Liver (tissue), 9 donors: ENCODE data around the gene RCE1. TPM values are rescaled to one million over a fixed set of nuclear protein-coding genes. Genes with fewer than 3 reads are reported as not detected.

ENCODE experiments used
- DNase-seq: peaks from one replicate; pipeline ENCODE4 v3.0.0-alpha.2; 2017; ENCODE audit warnings: low spot score
- H3K27ac ChIP-seq, 2 donors: one replicate each; pipeline ENCODE4 v1.7.0; 2013; ENCODE audit warnings: inconsistent platforms in 2 of 2, low read length in 2 of 2, control low read depth in 1 of 2, low read depth in 1 of 2, mild to moderate bottlenecking in 1 of 2
- H3K27me3 ChIP-seq, 4 donors: one replicate each; pipeline versions ENCODE4 v1.6.1 to v1.7.0; 2013; ENCODE audit warnings: low read length in 3 of 4, inconsistent platforms in 1 of 4, mild to moderate bottlenecking in 1 of 4, moderate library complexity in 1 of 4; ENCODE audit not compliant: control insufficient read depth in 4 of 4, insufficient read depth in 4 of 4
- H3K36me3 ChIP-seq, 4 donors: one replicate each; pipeline versions ENCODE4 v1.6.1 to v1.7.0; 2013; ENCODE audit warnings: low read length in 3 of 4, mild to moderate bottlenecking in 3 of 4, low read depth in 1 of 4, moderate library complexity in 1 of 4; ENCODE audit not compliant: control insufficient read depth in 4 of 4, insufficient read depth in 3 of 4
- H3K4me1 ChIP-seq, 4 donors: one replicate each; pipeline versions ENCODE4 v1.6.1 to v1.7.0; 2013; ENCODE audit warnings: low read length in 3 of 4, mild to moderate bottlenecking in 3 of 4, moderate library complexity in 1 of 4; ENCODE audit not compliant: control insufficient read depth in 4 of 4, insufficient read depth in 4 of 4
- H3K4me3 ChIP-seq, 3 donors: one replicate each; pipeline versions ENCODE4 v1.6.1 to v1.7.0; 2013; ENCODE audit warnings: low read length in 3 of 3, control low read depth in 1 of 3, low read depth in 1 of 3, mild to moderate bottlenecking in 1 of 3
- H3K9ac ChIP-seq, 2 donors: one replicate each; pipeline ENCODE4 v1.7.0; 2013; ENCODE audit warnings: low read length in 2 of 2, mild to moderate bottlenecking in 2 of 2, moderate library complexity in 2 of 2, control low read depth in 1 of 2, low read depth in 1 of 2
- H3K9me3 ChIP-seq, 4 donors: one replicate each; pipeline versions ENCODE4 v1.6.1 to v1.7.0; 2013; ENCODE audit warnings: low read length in 3 of 4; ENCODE audit not compliant: control insufficient read depth in 4 of 4
- EGR1 ChIP-seq, 2 donors: IDR thresholded peaks; 2 replicates each; pipeline ENCODE4 v1.6.1; 2016 to 2018; ENCODE audit warnings: antibody characterized with exemption in 2 of 2, low read depth in 2 of 2
- FOXA1 ChIP-seq: IDR thresholded peaks from 2 replicates; pipeline ENCODE4 v1.6.1; 2016; ENCODE audit warnings: antibody characterized with exemption
- FOXA2 ChIP-seq: IDR thresholded peaks from 2 replicates; pipeline ENCODE4 v1.6.1; 2016; ENCODE audit warnings: antibody characterized with exemption
- HNF4G ChIP-seq: IDR thresholded peaks from 2 replicates; pipeline ENCODE4 v1.6.1; 2016; ENCODE audit warnings: antibody characterized with exemption
- JUND ChIP-seq, 2 donors: IDR thresholded peaks; 2 replicates each; pipeline ENCODE4 v1.6.1; 2016; ENCODE audit warnings: antibody characterized with exemption in 2 of 2
- NR2F2 ChIP-seq: IDR thresholded peaks from 2 replicates; pipeline ENCODE4 v1.6.1; 2016; ENCODE audit warnings: antibody characterized with exemption
- SP1 ChIP-seq: IDR thresholded peaks from 2 replicates; pipeline ENCODE4 v1.6.1; 2018; ENCODE audit warnings: antibody characterized with exemption, mild to moderate bottlenecking
- TAF1 ChIP-seq: conservative IDR thresholded peaks from 2 replicates; pipeline ENCODE4 v1.6.1; 2016; ENCODE audit warnings: antibody characterized with exemption, mild to moderate bottlenecking
- WGBS: extraction: QIAGEN DNeasy Blood & Tissue Kit; methylation state at CpG from one replicate; pipeline ENCODE4 v1.1.7; 2013; 5-methylcytosine and 5-hydroxymethylcytosine counted together
- polyA plus RNA-seq, 2 donors: library from polyadenylated mRNA; stranded (reverse) in 1 of 2; unstranded in 1 of 2; fragments of 200-250 nt in 1 of 2; fragments of >200 nt in 1 of 2; fragmentation: Nextera tagmentation in 1 of 2; extraction: Ambion mirVana in 1 of 2; gene quantifications; one replicate each; pipeline versions ENCODE4 v1.2.1 to v1.2.3, GENCODE V29; 2013 to 2015
- total RNA-seq, 2 donors: library from RNA; depleted of rRNA; stranded (reverse); fragments of >200 nt; gene quantifications; one replicate each; pipeline ENCODE4 v1.2.3, GENCODE V29; 2014
- TF ChIP-seq, protein P1 (sequence below): IDR thresholded peaks from 2 replicates; pipeline ENCODE4 v1.6.1; 2016; ENCODE audit warnings: antibody characterized with exemption
- TF ChIP-seq, protein P2 (sequence below): fragments of 150-350 bp; IDR thresholded peaks from 2 replicates; pipeline ENCODE4 v1.5.1; 2017; ENCODE audit warnings: improper control_type of control experiment, low read depth, low read length; ENCODE audit not compliant: missing input control
- TF ChIP-seq, protein P3 (sequence below): IDR thresholded peaks from 2 replicates; pipeline ENCODE4 v1.6.1; 2016; ENCODE audit warnings: antibody characterized with exemption, mild to moderate bottlenecking
- donor health status: healthy.
- donor health status: healthy.
- donor health status: healthy.
- donor health status: healthy.
- donor health status: healthy.

RCE1 gene
- total and polyA plus RNA-seq, 4 donors: 2.9 to 7.7 (median 3.2) TPM

DNA sequence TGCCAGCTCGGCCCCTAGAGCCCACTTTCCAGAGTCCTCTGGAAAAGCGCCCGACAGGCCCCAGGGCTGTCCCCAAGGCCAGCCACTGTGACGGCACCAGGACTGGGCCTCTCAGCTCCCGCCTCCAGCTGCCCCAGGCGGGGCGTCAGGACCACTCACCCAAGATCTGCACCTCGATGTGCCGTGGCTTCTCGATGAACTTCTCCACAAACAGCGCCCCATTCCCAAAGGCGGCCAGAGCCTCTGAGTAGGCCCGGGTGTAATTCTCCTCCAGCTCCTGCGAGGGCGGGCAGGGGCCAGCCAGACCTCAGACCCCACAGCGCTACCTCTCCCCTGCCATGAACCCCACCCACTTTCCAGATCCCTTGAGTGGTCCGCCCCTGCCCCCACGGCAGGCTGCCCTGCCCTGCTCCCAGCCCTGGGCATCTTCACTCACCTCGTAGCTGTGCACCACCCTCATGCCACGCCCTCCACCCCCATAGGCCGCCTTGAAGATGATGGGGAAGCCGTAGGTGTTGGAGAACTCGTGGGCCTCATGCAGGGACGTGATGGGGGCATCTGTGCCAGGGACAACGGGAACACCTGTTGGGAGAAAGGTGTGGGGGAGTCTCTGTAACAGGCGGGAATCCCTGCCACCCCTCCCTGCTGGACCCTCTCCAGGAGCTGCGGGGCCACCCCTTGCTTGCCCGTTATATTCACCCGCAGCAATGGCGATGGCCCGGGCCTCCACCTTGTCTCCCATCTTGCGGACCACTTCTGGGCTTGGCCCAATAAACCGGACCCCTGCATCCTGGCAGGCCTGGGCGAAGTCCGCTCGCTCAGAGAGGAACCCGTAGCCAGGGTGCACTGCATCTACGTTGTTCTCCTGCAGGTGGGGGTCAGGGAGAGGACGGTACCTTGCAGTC is 27.6 kb downstream of the RCE1 start:
- 95% methylated on average over 39 of the region's 39 CpGs for WGBS
- TF ChIP-seq EGR1 (IDR thresholded peaks at IDR 0.05; ENCODE audit: low read depth in 2 of 2) (no peak), FOXA1 (no peak), HNF4G (no peak), JUND (IDR thresholded peaks at IDR 0.05) (no peak), NR2F2 (no peak), FOXA2 (no peak), TAF1 (no peak)
- TF ChIP-seq, protein P1, sequence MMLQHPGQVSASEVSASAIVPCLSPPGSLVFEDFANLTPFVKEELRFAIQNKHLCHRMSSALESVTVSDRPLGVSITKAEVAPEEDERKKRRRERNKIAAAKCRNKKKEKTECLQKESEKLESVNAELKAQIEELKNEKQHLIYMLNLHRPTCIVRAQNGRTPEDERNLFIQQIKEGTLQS: no peak
- TF ChIP-seq, protein P2, sequence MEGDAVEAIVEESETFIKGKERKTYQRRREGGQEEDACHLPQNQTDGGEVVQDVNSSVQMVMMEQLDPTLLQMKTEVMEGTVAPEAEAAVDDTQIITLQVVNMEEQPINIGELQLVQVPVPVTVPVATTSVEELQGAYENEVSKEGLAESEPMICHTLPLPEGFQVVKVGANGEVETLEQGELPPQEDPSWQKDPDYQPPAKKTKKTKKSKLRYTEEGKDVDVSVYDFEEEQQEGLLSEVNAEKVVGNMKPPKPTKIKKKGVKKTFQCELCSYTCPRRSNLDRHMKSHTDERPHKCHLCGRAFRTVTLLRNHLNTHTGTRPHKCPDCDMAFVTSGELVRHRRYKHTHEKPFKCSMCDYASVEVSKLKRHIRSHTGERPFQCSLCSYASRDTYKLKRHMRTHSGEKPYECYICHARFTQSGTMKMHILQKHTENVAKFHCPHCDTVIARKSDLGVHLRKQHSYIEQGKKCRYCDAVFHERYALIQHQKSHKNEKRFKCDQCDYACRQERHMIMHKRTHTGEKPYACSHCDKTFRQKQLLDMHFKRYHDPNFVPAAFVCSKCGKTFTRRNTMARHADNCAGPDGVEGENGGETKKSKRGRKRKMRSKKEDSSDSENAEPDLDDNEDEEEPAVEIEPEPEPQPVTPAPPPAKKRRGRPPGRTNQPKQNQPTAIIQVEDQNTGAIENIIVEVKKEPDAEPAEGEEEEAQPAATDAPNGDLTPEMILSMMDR: no peak
- TF ChIP-seq, protein P3, sequence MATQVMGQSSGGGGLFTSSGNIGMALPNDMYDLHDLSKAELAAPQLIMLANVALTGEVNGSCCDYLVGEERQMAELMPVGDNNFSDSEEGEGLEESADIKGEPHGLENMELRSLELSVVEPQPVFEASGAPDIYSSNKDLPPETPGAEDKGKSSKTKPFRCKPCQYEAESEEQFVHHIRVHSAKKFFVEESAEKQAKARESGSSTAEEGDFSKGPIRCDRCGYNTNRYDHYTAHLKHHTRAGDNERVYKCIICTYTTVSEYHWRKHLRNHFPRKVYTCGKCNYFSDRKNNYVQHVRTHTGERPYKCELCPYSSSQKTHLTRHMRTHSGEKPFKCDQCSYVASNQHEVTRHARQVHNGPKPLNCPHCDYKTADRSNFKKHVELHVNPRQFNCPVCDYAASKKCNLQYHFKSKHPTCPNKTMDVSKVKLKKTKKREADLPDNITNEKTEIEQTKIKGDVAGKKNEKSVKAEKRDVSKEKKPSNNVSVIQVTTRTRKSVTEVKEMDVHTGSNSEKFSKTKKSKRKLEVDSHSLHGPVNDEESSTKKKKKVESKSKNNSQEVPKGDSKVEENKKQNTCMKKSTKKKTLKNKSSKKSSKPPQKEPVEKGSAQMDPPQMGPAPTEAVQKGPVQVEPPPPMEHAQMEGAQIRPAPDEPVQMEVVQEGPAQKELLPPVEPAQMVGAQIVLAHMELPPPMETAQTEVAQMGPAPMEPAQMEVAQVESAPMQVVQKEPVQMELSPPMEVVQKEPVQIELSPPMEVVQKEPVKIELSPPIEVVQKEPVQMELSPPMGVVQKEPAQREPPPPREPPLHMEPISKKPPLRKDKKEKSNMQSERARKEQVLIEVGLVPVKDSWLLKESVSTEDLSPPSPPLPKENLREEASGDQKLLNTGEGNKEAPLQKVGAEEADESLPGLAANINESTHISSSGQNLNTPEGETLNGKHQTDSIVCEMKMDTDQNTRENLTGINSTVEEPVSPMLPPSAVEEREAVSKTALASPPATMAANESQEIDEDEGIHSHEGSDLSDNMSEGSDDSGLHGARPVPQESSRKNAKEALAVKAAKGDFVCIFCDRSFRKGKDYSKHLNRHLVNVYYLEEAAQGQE: no peak
- Histone ChIP-seq H3K27me3 (no peaks in the 10 kb centered on the region), H3K9me3 (no peaks in the 10 kb centered on the region), H3K36me3 (peaks cover 12 to 36% (median 28%) of the 10 kb centered on the region in 4 donors), H3K9ac (no peak overlapping the region), H3K4me3 (no peak overlapping the region), H3K4me1 (peaks cover 0 to 10% (median 3%) of the 10 kb centered on the region in 4 donors), H3K27ac (no peak overlapping the region)
- no peak for DNase-seq

DNA sequence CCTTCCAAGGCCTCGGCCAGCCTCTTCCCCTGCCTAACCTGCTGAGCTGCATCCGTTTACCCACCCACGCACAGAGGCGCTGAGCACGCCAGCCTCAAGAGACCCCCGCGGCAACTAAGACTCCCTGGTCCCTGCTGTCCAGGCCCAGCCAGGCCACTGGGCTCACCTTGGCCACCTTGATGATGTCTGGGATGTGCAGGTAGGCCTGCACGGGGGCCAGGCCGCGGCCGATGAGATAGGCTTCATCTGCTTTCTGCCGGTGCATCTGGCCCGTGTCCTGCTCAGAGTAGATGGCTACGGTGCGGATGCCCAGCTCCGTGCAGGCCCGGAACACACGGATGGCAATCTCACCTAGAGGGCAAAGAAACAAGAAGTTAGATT is 28.3 kb downstream of the RCE1 start:
- 96% methylated on average over 18 of the region's 18 CpGs for WGBS
- Histone ChIP-seq H3K27me3 (no peaks in the 10 kb centered on the region), H3K4me1 (peaks cover 2 to 16% (median 8%) of the 10 kb centered on the region in 4 donors), H3K9me3 (no peaks in the 10 kb centered on the region), H3K36me3 (peaks cover 12 to 31% (median 27%) of the 10 kb centered on the region in 4 donors), H3K9ac (no peak overlapping the region), H3K4me3 (no peak overlapping the region), H3K27ac (no peak overlapping the region)
- TF ChIP-seq EGR1 (IDR thresholded peaks at IDR 0.05; ENCODE audit: low read depth in 2 of 2) (no peak), SP1 (no peak), JUND (IDR thresholded peaks at IDR 0.05) (no peak), HNF4G (no peak)
- TF ChIP-seq, protein P2: no peak
- no peak for DNase-seq
